NCI-H1436 (cell line): Measurements from ENCODE around the gene GRHL1.
A peak's percentile ranks its signal among the peaks of the same experiment; 100 is the strongest.

Source experiments
- DNase-seq: peaks from one replicate; lab custom pipeline; 2025; lab: John Stamatoyannopoulos, UW

The GRHL1 gene

DNA sequence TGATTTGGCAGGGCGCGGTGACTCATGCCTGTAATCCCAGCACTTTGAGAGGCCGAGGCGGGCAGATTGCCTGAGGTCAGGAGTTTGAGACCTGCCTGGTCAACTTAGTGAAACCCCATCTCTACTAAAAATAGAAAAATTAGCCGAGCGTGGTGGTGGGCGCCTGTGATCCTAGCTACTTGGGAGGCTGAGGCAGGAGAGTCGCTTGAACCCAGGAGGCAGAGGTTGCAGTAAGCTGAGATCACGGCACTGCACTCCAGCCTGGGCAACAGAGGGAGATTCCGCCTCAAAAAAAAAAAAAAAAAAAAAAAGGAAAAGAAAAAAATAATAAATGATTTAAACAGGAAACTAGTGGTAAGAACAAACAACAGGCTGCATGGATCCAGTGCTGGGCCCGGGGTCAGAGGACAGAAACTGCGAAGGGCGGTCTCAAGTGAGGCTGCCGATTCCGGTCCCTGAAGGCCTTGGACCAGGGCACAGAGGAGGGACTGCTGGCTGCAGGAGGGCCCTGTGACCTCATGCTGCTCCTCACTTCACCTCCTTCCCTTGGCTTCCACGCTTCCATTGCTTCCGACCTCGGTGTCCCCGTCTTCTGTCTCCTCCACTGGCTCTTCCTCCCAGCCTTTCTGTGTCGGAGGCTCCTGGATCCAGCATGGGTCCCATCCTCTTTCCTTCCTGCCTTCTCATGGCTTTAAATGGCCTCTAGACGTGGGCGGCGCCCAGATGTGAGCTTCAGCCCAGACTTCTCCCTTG, 2.1 kb upstream of the GRHL1 start:
- DNase-seq, result no peak

DNA sequence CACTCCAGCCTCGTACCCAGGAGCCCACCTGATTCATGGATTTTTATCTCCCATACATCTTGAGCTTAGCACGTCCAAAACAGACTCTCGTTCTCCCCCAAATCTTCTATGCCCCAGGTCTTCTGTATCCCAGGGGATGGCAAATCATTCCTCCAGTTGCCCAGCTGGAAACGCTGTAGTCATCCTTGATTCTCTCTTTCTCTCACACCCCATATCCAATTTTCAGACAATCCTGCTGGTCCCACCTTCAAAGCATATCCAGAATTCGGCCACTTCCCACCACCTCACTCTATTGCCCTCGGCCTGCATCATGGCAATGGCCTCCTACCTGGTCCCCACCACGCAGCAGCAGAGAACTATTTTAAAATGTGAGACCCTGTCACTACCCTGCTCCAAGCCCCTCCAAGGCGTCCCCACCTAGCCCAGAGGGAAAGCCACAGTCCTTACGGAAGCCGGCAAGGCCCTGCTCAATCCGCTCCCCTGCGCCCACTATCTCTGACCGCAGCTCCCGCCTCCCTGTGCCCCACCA, 1.4 kb upstream of the GRHL1 start:
- no peak for DNase-seq

DNA sequence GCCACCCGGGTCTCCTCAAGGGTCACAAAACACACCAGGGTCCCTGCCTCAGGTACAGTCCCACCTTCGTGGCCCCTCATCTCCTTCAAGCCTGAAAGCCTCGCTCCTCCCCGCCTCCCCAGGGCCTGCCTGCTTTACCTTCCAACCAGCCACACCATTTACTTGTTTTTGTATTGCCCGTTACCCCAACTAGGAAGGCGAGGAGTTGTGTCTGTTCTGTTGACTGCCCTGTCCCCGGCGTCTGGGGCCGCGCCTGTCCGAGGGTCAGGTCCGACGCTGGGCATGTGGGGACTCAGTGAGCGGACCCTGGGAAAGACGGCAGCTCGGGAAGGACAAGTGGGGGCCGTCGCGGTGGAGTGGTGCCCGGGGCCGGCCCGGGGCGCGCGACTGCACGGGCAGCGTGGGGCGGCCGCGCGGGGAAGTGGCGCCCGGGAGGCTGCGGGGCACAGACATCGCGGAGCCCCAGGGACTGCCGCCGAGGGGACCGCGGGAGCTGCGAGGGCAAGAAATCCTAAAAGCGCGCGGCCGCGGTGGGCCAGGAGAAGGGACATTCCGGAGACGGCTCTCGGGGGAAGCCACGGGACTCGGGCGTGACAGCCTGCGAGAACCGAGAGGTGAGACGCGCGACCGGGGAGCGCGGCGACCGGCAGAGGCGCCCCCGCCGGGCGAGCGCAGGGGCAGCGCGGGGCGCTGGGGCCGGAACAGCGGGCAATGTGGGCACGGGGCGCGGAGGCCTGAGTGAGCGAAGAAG, 797 bp upstream of the GRHL1 start:
- DNase-seq, result peak; percentile 58

DNA sequence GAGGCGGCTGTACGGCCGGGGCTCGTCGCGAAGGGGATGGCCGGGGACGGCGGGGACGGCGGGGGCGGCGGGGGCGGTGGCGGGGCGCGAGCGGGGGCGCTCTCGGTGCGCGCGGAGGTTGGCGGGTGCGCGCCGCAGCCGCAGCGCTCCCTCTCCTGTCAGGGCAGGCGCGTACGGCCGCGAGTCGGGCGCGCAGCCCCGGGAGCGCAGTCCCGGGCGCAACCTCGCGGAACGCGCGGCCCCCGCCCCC, 296 bp upstream of the GRHL1 start:
- no peak for DNase-seq

DNA sequence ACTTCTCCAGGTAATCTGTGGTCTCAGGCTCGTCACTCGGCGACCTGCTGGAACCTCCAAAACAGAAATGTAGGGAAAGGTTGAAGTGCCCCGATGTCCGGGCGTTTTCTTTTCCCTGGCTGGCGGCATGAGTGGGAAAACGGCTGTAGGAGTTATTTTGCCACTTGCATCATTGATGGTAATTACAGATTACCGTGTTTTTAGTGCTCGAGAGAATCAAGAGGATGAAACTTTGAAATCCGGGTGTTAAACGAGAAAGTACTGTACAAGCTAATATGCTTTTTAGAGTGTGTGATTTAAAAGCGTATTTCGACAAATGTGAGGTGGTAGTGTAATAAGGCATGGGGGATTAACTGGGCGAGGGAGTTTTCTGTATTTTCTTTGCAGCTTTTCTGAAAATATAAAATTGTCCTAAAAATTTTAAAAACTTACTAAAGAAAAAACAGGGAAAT, 819 bp downstream of the GRHL1 start:
- no peak for DNase-seq

DNA sequence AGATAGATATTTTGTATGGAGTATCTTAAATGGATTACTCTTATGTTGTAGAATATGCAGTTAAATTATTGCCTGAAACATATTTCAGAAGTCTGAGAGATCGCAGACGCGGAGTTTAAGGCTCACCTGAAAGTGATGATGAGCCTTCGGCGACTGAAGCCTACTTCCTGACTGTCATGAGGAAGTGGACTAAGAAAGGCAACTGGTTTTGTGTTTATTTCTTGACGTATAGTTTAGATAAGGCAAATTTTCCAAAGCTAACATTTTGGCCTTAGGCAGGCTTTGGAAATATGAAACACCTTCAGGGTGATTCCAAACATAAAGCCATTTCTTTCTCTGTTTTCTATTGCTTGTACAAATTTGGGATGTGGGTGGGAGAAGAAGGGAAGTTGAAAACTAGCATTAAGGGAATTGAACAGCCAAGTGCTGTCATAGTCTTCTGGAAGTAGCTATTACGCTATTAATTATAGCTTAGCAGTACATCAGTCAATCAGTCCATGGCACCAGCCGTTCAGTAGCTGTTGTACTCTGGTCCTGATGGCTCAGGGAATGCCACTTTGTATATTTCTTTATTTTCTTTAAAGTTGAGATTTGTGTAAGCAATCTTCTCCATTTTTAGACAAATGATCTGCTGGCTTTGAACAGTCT, 1.5 kb downstream of the GRHL1 start:
- DNase-seq, result no peak

DNA sequence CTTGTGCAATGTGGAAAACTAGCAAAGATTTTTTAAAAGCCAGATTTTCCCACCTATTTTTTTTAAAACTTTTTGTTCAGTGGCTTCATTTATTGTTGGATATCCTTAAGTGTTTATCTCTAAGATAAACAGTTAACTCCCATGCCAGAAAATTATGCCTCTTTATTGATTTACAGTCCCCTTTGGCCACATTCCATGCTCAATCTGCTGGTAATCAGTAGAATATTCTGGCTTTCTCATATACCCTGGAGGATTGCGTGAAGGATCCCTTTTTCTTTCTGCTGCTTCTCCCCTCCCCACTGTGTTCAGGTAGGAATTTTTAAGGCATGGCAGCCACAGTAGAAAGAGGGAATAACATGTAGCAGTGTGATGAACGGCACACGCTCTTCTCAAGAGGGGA, 2.6 kb downstream of the GRHL1 start:
- no peak for DNase-seq

DNA sequence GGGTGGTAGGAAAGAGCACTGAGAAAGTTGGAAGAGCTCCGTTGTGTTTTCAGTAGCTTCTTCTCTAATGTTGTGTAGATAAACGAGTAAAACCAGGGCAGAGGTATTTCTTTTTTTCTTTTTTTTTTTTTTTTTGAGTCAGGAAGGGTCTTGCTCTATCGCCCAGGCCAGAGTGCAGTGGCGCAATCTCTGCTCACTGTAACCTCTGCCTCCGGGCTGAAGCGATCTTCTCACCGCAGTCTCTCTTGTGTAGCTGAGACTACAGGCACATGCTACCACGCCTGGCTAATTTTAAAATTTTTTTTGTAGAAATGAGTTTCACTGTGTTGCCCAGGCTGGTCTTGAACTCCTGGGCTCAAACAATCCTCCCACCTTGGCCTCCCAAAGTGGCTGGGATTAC, 6.6 kb downstream of the GRHL1 start:
- DNase-seq, result no peak

DNA sequence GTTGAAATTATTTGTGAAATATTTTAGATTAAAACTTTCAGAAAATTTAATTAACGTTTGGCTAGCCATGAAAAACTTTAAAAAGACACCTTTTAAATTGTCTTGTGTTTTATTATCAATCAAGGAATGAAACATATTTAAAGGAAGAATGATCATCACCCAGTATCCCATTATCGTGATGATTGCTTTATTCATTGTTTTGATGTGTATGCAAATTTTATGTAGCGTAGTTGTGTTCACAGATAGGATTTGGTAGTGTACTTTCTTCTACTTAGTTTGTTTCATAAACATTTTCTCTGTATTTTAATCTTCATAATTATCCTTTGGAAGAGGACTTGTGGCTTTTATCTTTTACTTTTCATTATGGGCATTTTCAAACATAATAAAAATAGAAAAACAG, 7.8 kb downstream of the GRHL1 start:
- DNase-seq, result no peak

DNA sequence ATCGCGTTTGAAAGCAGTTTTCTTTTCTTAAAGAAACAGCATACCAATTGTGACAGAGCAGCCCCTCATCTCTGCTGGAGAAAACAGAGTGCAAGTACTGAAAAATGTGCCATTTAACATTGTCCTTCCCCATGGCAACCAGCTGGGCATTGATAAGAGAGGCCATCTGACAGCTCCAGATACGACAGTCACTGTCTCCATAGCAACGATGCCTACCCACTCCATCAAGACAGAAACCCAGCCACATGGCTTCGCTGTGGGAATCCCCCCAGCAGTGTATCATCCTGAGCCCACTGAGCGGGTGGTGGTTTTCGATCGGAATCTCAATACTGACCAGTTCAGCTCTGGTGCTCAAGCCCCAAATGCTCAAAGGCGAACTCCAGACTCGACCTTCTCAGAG, 9.5 kb downstream of the GRHL1 start:
- no peak for DNase-seq

DNA sequence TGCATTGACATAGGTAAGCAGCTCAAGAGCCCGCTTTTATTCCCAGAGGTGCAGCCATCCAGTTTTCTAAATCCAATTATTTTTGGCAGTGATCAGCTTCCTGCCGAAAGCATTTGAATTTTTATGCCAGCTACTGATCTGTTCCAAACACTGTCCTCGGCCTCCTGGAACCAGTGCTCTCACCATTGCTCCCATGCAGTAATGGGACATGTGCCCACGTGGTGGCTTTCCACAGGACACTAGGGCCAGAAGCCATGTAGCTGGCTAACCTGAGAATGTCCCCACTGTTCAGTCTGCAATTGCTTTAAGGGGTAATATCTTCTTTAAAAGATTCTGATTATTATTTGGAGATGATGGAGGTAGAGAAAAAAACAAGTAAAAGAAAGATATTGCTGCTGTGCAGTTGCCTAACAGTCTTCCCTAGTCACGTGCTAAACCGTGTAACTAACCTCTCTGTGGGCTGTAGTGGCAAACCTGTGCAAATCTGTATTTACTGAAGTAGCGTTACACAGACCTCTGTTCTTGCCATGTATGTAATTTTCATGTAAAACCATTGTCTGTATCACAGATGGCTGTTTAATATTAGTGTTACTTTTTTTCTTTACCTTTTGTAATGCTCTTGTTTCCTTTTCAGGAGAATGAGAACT, 13.0 kb downstream of the GRHL1 start:
- no peak for DNase-seq

DNA sequence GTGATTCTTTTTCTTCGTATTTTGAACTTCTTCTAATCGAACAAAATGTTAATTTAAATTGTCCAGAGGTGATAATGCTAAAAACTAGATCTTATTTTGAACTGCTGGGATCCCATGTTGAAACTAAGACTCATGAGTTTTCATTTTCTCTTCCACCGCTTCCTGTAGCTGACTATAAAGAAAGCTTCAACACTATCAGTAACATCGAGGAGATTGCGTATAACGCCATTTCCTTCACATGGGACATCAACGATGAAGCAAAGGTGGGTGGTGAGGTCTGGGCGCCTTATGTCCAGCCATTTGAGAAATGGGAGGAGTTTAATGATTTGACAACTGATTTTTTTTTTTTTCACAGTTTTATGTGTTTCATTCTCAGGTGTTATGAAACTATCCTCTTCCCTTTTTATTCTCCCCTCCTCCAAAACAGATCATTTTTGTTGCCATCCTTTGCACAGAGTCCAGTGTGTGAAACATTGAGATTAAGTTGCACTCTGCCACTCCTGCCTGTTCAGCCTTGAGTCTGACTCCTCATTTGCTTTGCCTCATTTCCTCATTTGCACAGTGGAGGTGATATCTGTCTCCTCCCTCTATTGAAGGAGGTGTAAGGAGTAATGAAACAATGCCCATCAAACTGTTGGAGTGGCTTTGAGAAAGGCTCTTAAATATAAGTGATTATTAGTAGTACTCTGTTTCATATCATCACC, 13.8 kb downstream of the GRHL1 start:
- no peak for DNase-seq

DNA sequence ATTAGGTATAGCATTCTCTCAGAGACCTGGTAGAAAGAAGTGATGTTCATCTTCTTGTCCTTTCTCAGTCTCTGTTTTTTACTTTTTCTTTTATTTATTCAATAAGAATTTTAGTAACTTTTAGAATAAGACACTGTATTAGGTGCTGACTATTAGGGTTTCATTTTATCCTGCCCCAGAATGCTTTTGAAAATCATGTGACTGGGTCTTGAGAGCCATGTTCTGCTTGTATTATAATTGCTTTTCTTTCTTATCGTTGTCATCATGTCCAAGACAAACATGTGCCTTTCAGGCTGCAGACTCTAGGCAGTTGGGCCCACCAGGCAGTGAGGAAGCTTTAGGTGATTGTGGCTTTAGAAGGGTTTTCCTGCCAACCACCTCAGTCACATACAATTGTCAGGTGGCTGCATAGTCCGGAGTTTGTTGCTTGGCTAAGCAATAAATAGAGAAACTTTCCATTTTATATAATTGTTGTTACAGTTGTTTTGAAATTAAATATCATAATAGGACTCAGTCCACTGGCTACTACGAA, 15.1 kb downstream of the GRHL1 start:
- DNase-seq, result no peak

DNA sequence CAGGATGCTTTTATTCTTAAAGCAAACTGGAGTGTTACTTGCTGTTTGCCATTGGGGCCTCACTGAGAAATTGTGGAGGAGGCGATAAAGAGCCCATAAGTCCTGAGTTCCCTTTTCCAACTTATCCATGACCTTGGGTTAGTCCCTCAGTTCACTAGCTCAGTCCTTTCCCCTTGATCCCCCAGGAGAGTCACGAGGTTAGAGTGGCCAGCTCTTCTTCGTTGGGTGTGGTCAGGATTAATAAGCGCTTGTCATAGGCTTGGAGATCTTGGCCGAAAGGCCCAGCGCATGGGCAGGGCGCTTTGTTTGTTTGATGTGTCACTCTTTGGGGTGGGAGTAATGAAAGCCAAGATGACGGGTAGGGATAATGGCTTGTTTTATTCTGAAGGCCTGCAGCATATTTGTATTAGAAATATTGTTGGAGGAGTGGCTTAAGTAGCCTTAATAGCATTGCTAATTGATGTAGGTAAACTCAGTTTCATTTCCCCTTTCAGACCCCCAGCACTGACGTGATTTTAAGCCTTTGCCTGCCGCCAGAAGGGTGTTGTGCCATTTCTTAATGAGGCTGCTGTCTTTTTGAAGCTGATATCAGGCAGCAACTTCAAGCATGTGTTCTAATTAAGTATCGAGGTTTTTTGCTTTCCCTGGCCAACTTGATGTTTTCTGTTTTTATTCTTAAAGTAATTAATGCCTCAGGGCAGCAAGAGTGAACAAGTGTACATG, 15.7 kb downstream of the GRHL1 start:
- no peak for DNase-seq

DNA sequence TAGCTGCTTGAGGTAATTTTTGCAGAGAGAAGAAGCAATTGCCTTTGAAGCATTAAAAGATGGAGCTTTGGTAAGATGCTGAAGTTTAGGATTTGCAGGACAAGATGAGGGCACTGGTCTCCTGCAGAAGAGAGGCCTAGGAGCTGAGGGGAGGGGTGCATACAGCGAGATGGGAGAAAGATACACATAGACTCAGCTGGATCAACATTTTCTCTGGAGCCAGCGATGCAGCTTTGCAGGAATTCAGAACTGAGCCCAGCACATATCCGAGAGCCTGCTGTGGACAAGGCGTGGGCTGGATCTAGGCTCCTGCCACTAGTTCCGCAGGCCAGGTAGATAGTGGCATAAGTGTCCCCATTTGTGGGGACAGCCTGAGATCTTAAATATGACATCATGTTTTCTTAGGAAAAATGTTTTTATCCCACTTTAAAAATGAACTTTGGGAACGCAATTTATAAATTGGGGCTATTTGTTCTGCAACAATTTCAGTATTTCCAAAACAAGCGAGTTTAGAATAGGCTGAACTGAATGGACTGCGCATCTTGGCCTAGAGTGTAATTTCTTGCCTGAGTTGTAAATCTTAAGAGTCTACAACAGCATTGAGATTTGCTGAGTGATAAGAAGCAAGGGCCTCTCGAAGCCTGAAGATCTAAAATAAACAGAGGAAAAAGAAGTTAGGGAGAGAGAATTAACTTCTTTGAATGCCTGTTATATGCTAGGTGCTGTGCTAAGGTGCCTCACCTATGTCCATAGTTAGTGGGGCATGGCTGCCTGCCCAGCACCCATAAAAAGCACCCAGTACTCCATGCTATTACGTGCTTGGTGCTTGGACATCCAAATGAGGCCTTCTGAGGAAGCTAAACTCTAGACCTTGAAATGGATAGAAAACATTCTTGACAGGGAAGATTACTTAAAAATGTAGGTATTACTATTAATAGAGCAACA, 17.3 kb downstream of the GRHL1 start:
- no peak for DNase-seq

DNA sequence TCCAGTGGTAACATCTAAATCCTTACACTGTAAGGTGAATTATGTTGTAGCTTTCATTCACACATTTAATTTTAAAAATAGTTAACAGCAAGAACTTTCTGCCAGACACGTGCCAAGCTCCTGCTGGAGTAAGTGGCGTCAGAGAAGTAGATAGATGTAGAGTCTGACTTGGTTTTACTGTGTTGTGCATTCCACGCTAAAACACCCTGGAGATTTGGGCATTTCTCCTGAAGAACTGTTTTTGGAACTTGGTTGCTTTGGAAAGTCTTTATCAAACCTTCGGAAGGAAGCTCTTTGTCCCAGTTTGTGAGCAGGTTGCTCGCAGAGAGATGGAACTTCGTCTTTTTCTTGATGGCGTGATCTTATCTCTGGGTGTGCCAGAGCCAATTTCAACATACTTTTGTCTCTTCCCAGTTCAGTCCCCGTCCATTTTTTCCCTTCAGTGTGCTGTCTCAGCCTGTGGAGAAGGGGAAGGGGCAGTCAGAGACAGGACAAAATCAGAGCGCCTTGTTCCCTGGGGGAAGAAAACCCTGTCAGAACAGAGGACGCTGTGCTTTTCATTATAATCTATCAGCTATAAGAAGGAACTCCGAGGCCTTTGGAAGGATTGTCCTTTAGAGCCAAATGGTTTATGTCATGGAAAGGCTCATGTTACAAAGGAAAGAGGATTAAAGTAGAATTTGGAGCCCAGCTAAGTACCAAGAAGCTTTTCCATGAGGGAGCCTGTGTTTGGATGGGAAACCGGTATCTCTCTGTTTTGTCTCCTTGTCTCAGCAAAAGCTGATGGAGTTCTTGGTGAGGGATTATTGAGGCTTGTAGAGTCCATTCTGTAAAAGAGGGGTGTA, 18.9 kb downstream of the GRHL1 start:
- no peak for DNase-seq

DNA sequence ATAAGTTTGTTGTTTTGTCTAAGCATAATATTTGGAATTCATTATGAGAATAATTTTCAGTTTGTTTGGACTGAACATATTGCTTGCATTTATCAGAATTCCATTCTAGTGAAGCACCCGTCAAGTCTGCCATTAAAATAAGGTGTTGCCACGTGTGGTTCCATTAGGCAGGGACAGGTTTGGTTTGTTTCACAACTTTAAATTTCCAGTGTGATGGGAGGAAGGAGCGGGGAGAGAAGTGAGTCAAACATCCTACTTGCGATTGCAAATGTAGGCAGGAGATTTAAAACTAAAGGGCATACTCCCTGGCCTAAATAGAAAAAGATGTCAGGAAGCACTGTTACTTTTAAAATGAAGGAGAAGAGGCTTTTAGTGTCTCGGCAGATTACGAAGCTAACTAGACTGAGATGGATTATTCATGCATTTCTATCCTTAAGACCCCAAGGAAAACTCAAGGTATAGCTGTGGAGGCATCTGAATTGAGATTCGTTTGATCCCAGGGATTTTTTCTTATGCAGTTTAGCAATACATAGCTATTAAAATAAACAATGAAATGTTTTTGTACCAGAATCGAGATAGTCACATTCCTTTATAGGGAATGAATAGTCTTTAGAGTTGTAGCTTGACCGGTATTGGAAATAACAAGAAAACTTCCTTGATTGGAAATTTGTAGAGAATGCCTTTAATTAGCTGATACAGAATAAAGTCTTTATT, 19.8 kb downstream of the GRHL1 start:
- DNase-seq, result no peak

DNA sequence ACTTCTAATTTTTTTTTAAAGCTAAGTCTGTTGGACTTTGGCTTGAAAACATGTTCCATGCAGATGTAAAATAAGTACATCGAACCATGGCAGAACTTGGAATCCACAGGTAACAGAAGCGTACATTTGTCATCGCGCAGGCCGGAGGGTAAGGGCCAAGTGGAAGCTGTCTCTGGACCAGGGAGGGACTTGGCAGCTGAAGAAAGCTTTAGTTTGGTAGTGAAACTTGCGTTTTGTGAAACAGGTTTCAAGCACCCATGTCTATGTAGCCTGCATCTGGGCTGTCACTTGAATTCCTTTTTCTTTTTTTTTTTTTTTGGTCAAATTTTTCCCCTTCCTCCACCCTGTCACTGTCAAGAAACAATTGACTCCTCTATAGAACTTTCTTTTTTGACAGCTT, 20.4 kb downstream of the GRHL1 start:
- no peak for DNase-seq
